ENCODE data around the gene NARF.
A peak's percentile ranks its signal among the peaks of the same experiment; 100 is the strongest.

NARF gene

GRCh38 chr17:82463925-82464566 lies 5.5 kb downstream of the NARF start:
- no peak for DNase-seq (ENCODE audit: low read depth)
- Histone ChIP-seq H3K4me3 (ENCODE audit: low read length) (no peak overlapping the region), H3K9me3 (ENCODE audit: control insufficient read depth, low read length) (no peaks in the 10 kb centered on the region), H3K4me1 (ENCODE audit: control insufficient read depth, insufficient read depth, low read length) (peaks cover 9% of the 10 kb centered on the region), H3K36me3 (ENCODE audit: control insufficient read depth, insufficient read depth, low read length, severe bottlenecking) (peaks cover 59% of the 10 kb centered on the region), H3K9ac (ENCODE audit: low read length) (no peak overlapping the region), H3K27me3 (replicated peaks; ENCODE audit: control insufficient read depth, insufficient read depth, low read length) (no peaks in the 10 kb centered on the region)

- no peak for DNase-seq (ENCODE audit: low read depth)
- no peaks in the 10 kb centered on the region for H3K27me3 ChIP-seq (replicated peaks; ENCODE audit: control insufficient read depth, insufficient read depth, low read length)
- peaks cover 4% of the 10 kb centered on the region for H3K4me1 ChIP-seq (ENCODE audit: control insufficient read depth, insufficient read depth, low read length)
- no peak overlapping the region for H3K9ac ChIP-seq (ENCODE audit: low read length)
- no peaks in the 10 kb centered on the region for H3K9me3 ChIP-seq (ENCODE audit: control insufficient read depth, low read length)
- H3K4me3 ChIP-seq (ENCODE audit: low read length): no peak overlapping the region
- peaks cover 63% of the 10 kb centered on the region for H3K36me3 ChIP-seq (ENCODE audit: control insufficient read depth, insufficient read depth, low read length, severe bottlenecking)
Observed at GRCh38 chr17:82464567-82464929, 6.0 kb downstream of the NARF start.

- Histone ChIP-seq H3K4me3 (ENCODE audit: low read length) (no peak overlapping the region), H3K36me3 (ENCODE audit: control insufficient read depth, insufficient read depth, low read length, severe bottlenecking) (peaks cover 66% of the 10 kb centered on the region), H3K4me1 (ENCODE audit: control insufficient read depth, insufficient read depth, low read length) (peaks cover 4% of the 10 kb centered on the region), H3K9ac (ENCODE audit: low read length) (no peak overlapping the region), H3K27me3 (replicated peaks; ENCODE audit: control insufficient read depth, insufficient read depth, low read length) (no peaks in the 10 kb centered on the region), H3K9me3 (ENCODE audit: control insufficient read depth, low read length) (no peaks in the 10 kb centered on the region)
- no peak for DNase-seq (ENCODE audit: low read depth)
Observed at GRCh38 chr17:82465023-82465603, 6.6 kb downstream of the NARF start.

GRCh38 chr17:82468692-82469091 lies 10.2 kb downstream of the NARF start:
- peaks cover 3% of the 10 kb centered on the region for H3K4me1 ChIP-seq (ENCODE audit: control insufficient read depth, insufficient read depth, low read length)
- no peak overlapping the region for H3K4me3 ChIP-seq (ENCODE audit: low read length)
- H3K9me3 ChIP-seq (ENCODE audit: control insufficient read depth, low read length): no peaks in the 10 kb centered on the region
- no peak overlapping the region for H3K9ac ChIP-seq (ENCODE audit: low read length)
- DNase-seq (ENCODE audit: low read depth): no peak
- H3K27me3 ChIP-seq (replicated peaks; ENCODE audit: control insufficient read depth, insufficient read depth, low read length): no peaks in the 10 kb centered on the region
- H3K36me3 ChIP-seq (ENCODE audit: control insufficient read depth, insufficient read depth, low read length, severe bottlenecking): peaks cover 54% of the 10 kb centered on the region

- Histone ChIP-seq H3K4me3 (ENCODE audit: low read length) (no peak overlapping the region), H3K36me3 (ENCODE audit: control insufficient read depth, insufficient read depth, low read length, severe bottlenecking) (peaks cover 43% of the 10 kb centered on the region), H3K27me3 (replicated peaks; ENCODE audit: control insufficient read depth, insufficient read depth, low read length) (no peaks in the 10 kb centered on the region), H3K9ac (ENCODE audit: low read length) (no peak overlapping the region), H3K9me3 (ENCODE audit: control insufficient read depth, low read length) (no peaks in the 10 kb centered on the region), H3K4me1 (ENCODE audit: control insufficient read depth, insufficient read depth, low read length) (peaks cover 11% of the 10 kb centered on the region)
- DNase-seq (ENCODE audit: low read depth): no peak
Observed at GRCh38 chr17:82470065-82470464, 11.5 kb downstream of the NARF start.

GRCh38 chr17:82474223-82475010 lies 15.9 kb downstream of the NARF start:
- no peaks in the 10 kb centered on the region for H3K27me3 ChIP-seq (replicated peaks; ENCODE audit: control insufficient read depth, insufficient read depth, low read length)
- peaks cover 18% of the 10 kb centered on the region for H3K4me1 ChIP-seq (ENCODE audit: control insufficient read depth, insufficient read depth, low read length)
- no peak overlapping the region for H3K4me3 ChIP-seq (ENCODE audit: low read length)
- peaks cover 30% of the 10 kb centered on the region for H3K36me3 ChIP-seq (ENCODE audit: control insufficient read depth, insufficient read depth, low read length, severe bottlenecking)
- peak overlapping the region; percentile 67 for H3K9ac ChIP-seq (ENCODE audit: low read length)
- DNase-seq (ENCODE audit: low read depth): no peak
- no peaks in the 10 kb centered on the region for H3K9me3 ChIP-seq (ENCODE audit: control insufficient read depth, low read length)

GRCh38 chr17:82475458-82475857 lies 16.9 kb downstream of the NARF start:
- H3K4me1 ChIP-seq (ENCODE audit: control insufficient read depth, insufficient read depth, low read length): peaks cover 27% of the 10 kb centered on the region
- H3K9ac ChIP-seq (ENCODE audit: low read length): no peak overlapping the region
- no peak overlapping the region for H3K4me3 ChIP-seq (ENCODE audit: low read length)
- H3K27me3 ChIP-seq (replicated peaks; ENCODE audit: control insufficient read depth, insufficient read depth, low read length): no peaks in the 10 kb centered on the region
- peaks cover 33% of the 10 kb centered on the region for H3K36me3 ChIP-seq (ENCODE audit: control insufficient read depth, insufficient read depth, low read length, severe bottlenecking)
- H3K9me3 ChIP-seq (ENCODE audit: control insufficient read depth, low read length): no peaks in the 10 kb centered on the region
- no peak for DNase-seq (ENCODE audit: low read depth)

GRCh38 chr17:82477934-82478333 lies 19.4 kb downstream of the NARF start:
- Histone ChIP-seq H3K9ac (ENCODE audit: low read length) (no peak overlapping the region), H3K27me3 (replicated peaks; ENCODE audit: control insufficient read depth, insufficient read depth, low read length) (no peaks in the 10 kb centered on the region), H3K4me1 (ENCODE audit: control insufficient read depth, insufficient read depth, low read length) (peaks cover 27% of the 10 kb centered on the region), H3K9me3 (ENCODE audit: control insufficient read depth, low read length) (no peaks in the 10 kb centered on the region), H3K36me3 (ENCODE audit: control insufficient read depth, insufficient read depth, low read length, severe bottlenecking) (peaks cover 47% of the 10 kb centered on the region), H3K4me3 (ENCODE audit: low read length) (no peak overlapping the region)
- DNase-seq (ENCODE audit: low read depth): no peak

- Histone ChIP-seq H3K4me3 (ENCODE audit: low read length) (peak overlapping the region; percentile 11), H3K27me3 (replicated peaks; ENCODE audit: control insufficient read depth, insufficient read depth, low read length) (no peaks in the 10 kb centered on the region), H3K36me3 (ENCODE audit: control insufficient read depth, insufficient read depth, low read length, severe bottlenecking) (peaks cover 56% of the 10 kb centered on the region), H3K4me1 (ENCODE audit: control insufficient read depth, insufficient read depth, low read length) (peaks cover 19% of the 10 kb centered on the region), H3K9me3 (ENCODE audit: control insufficient read depth, low read length) (no peaks in the 10 kb centered on the region), H3K9ac (ENCODE audit: low read length) (peak overlapping the region; percentile 47)
- DNase-seq (ENCODE audit: low read depth): no peak
Observed at GRCh38 chr17:82479602-82480001, 21.1 kb downstream of the NARF start.

- H3K4me1 ChIP-seq (ENCODE audit: control insufficient read depth, insufficient read depth, low read length): peaks cover 16% of the 10 kb centered on the region
- no peak overlapping the region for H3K4me3 ChIP-seq (ENCODE audit: low read length)
- DNase-seq (ENCODE audit: low read depth): no peak
- H3K36me3 ChIP-seq (ENCODE audit: control insufficient read depth, insufficient read depth, low read length, severe bottlenecking): peaks cover 62% of the 10 kb centered on the region
- H3K27me3 ChIP-seq (replicated peaks; ENCODE audit: control insufficient read depth, insufficient read depth, low read length): no peaks in the 10 kb centered on the region
- no peaks in the 10 kb centered on the region for H3K9me3 ChIP-seq (ENCODE audit: control insufficient read depth, low read length)
- peak overlapping the region; percentile 47 for H3K9ac ChIP-seq (ENCODE audit: low read length)
Observed at GRCh38 chr17:82480318-82480717, 21.8 kb downstream of the NARF start.

- Histone ChIP-seq H3K9ac (ENCODE audit: low read length) (no peak overlapping the region), H3K27me3 (replicated peaks; ENCODE audit: control insufficient read depth, insufficient read depth, low read length) (no peaks in the 10 kb centered on the region), H3K36me3 (ENCODE audit: control insufficient read depth, insufficient read depth, low read length, severe bottlenecking) (peaks cover 81% of the 10 kb centered on the region), H3K4me3 (ENCODE audit: low read length) (no peak overlapping the region), H3K9me3 (ENCODE audit: control insufficient read depth, low read length) (no peaks in the 10 kb centered on the region), H3K4me1 (ENCODE audit: control insufficient read depth, insufficient read depth, low read length) (peaks cover 22% of the 10 kb centered on the region)
- no peak for DNase-seq (ENCODE audit: low read depth)
Observed at GRCh38 chr17:82483204-82483660, 24.7 kb downstream of the NARF start.

Data from adipocyte (in vitro differentiated cells).